ENCODE data around the gene TFDP1.

Gene TFDP1

DNA sequence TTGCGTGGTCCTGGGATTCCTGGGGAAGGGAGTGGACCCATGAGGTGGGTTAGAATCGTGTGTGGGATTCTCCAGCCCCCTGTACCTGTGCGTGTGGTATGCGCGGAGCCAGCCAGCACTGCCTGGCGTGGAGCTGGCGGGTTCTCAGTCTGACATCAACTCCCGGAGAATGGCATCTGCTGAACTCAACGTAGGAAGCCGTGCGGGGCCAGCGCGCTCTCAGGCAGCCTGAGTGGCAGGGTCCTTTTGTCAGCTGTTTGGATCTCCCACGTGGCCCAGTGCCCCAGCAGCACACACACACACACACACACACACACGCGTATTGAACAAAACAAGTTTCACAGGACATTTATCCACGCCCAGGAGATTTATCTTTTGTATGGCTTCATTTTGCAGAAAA lies 45.3 kb downstream of the TFDP1 start:
- no peak overlapping the region for H3K9ac ChIP-seq (ENCODE audit: low read length)
- H2AFZ ChIP-seq (ENCODE audit: low read depth, low read length, severe bottlenecking) = no peak overlapping the region
- H4K20me1 ChIP-seq (ENCODE audit: low read depth, low read length) = peaks cover 8% of the 10 kb centered on the region
- no peaks in the 10 kb centered on the region for H3K9me3 ChIP-seq (ENCODE audit: insufficient read depth, low read length)
- H3K9me2 ChIP-seq (replicated peaks; ENCODE audit: insufficient read depth, low read length) = no peaks in the 10 kb centered on the region
- H3K36me3 ChIP-seq (ENCODE audit: low read length) = peaks cover 6% of the 10 kb centered on the region; the same call in 1 of the 2 replicates
- H3K27ac ChIP-seq (ENCODE audit: low read depth, low read length) = no peak overlapping the region
- peaks cover 63% of the 10 kb centered on the region for H3K79me2 ChIP-seq (ENCODE audit: insufficient read depth, low read length)
- H3K27me3 ChIP-seq (ENCODE audit: low read length) = no peaks in the 10 kb centered on the region
- H3F3A ChIP-seq (ENCODE audit: insufficient read depth) = no peaks in the 10 kb centered on the region
- no peak overlapping the region for H3K4me3 ChIP-seq (ENCODE audit: insufficient read depth, low read length, poor library complexity, severe bottlenecking)
- no peak overlapping the region for H3K4me2 ChIP-seq (ENCODE audit: low read depth, low read length, poor library complexity, severe bottlenecking)
- TF ChIP-seq, protein P1, sequence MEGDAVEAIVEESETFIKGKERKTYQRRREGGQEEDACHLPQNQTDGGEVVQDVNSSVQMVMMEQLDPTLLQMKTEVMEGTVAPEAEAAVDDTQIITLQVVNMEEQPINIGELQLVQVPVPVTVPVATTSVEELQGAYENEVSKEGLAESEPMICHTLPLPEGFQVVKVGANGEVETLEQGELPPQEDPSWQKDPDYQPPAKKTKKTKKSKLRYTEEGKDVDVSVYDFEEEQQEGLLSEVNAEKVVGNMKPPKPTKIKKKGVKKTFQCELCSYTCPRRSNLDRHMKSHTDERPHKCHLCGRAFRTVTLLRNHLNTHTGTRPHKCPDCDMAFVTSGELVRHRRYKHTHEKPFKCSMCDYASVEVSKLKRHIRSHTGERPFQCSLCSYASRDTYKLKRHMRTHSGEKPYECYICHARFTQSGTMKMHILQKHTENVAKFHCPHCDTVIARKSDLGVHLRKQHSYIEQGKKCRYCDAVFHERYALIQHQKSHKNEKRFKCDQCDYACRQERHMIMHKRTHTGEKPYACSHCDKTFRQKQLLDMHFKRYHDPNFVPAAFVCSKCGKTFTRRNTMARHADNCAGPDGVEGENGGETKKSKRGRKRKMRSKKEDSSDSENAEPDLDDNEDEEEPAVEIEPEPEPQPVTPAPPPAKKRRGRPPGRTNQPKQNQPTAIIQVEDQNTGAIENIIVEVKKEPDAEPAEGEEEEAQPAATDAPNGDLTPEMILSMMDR (IDR thresholded peaks at IDR 0.05; ENCODE audit: insufficient read depth, low read length, poor library complexity, severe bottlenecking) = no peak
- no peak for TF ChIP-seq EZH2phosphoT487 (conservative IDR thresholded peaks at IDR 0.05; ENCODE audit: low read length)

DNA sequence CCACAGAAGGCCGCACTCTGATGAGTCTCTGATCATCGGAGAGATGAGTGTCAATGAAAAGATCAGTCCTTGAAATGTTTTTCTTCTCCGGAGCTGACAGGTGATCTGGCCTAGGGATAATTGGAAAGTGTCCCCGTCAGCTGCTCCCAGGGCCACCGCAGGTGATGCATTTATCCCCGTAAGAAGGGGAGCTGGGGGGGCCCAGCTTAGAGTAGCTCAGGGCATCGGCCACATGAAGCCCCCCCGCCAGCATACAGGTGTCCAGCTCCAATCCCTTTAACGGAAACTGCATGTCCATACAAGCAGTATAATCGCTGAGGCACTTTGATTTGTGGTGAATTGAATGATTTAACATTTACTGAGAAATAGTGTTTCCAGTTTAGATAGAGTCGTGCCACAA lies 45.7 kb downstream of the TFDP1 start:
- Histone ChIP-seq H3K36me3 (ENCODE audit: low read length) (peaks cover 6% of the 10 kb centered on the region; the same call in 1 of the 2 replicates), H3K27me3 (ENCODE audit: low read length) (no peaks in the 10 kb centered on the region), H3K9ac (ENCODE audit: low read length) (no peak overlapping the region), H2AFZ (ENCODE audit: low read depth, low read length, severe bottlenecking) (no peak overlapping the region), H3K79me2 (ENCODE audit: insufficient read depth, low read length) (peaks cover 60% of the 10 kb centered on the region), H3K9me2 (replicated peaks; ENCODE audit: insufficient read depth, low read length) (no peaks in the 10 kb centered on the region), H3K9me3 (ENCODE audit: insufficient read depth, low read length) (no peaks in the 10 kb centered on the region), H3K4me3 (ENCODE audit: insufficient read depth, low read length, poor library complexity, severe bottlenecking) (no peak overlapping the region), H3K4me2 (ENCODE audit: low read depth, low read length, poor library complexity, severe bottlenecking) (no peak overlapping the region), H4K20me1 (ENCODE audit: low read depth, low read length) (peaks cover 8% of the 10 kb centered on the region), H3F3A (ENCODE audit: insufficient read depth) (no peaks in the 10 kb centered on the region), H3K27ac (ENCODE audit: low read depth, low read length) (no peak overlapping the region)
- TF ChIP-seq, protein P1 (IDR thresholded peaks at IDR 0.05; ENCODE audit: insufficient read depth, low read length, poor library complexity, severe bottlenecking) = no peak
- TF ChIP-seq EZH2phosphoT487 (conservative IDR thresholded peaks at IDR 0.05; ENCODE audit: low read length) = no peak

DNA sequence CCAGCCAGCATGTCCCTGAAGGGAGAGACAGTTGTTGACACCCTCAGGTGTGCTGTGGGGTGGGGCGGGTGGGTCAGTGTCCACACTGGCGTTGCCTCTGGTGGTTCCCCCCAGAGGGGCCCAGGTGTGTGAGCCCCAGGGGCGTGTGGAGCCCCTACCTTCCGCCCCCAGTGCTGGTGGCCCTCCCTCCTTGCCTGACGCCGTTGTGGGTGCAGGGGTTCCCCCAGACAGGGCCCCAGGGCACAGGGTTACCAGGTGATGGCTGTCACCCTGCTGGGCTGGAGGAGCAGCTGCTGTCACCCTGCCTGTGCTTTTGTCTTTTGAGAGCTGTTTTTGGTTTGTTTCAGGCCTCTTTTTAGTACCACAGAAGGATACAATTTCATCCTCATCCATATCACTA lies 46.3 kb downstream of the TFDP1 start:
- Histone ChIP-seq H3K9me3 (ENCODE audit: insufficient read depth, low read length) (no peaks in the 10 kb centered on the region), H3K4me2 (ENCODE audit: low read depth, low read length, poor library complexity, severe bottlenecking) (no peak overlapping the region), H3K27me3 (ENCODE audit: low read length) (no peaks in the 10 kb centered on the region), H3K4me3 (ENCODE audit: insufficient read depth, low read length, poor library complexity, severe bottlenecking) (no peak overlapping the region), H4K20me1 (ENCODE audit: low read depth, low read length) (peaks cover 8% of the 10 kb centered on the region), H3K79me2 (ENCODE audit: insufficient read depth, low read length) (peaks cover 58% of the 10 kb centered on the region), H3K9me2 (replicated peaks; ENCODE audit: insufficient read depth, low read length) (no peaks in the 10 kb centered on the region), H2AFZ (ENCODE audit: low read depth, low read length, severe bottlenecking) (no peak overlapping the region), H3K27ac (ENCODE audit: low read depth, low read length) (no peak overlapping the region), H3K9ac (ENCODE audit: low read length) (no peak overlapping the region), H3F3A (ENCODE audit: insufficient read depth) (no peaks in the 10 kb centered on the region), H3K36me3 (ENCODE audit: low read length) (peaks cover 6% of the 10 kb centered on the region; the same call in 1 of the 2 replicates)
- no peak for TF ChIP-seq EZH2phosphoT487 (conservative IDR thresholded peaks at IDR 0.05; ENCODE audit: low read length)
- TF ChIP-seq, protein P1 (IDR thresholded peaks at IDR 0.05; ENCODE audit: insufficient read depth, low read length, poor library complexity, severe bottlenecking) = no peak
